Skeletal muscle tissue (tissue), 1 donor: ENCODE data around the gene DRAP1. TPM values are rescaled to one million over a fixed set of nuclear protein-coding genes. Genes with fewer than 3 reads are reported as not detected.

ENCODE experiments used
- total RNA-seq: library from RNA; depleted of rRNA; stranded (reverse); fragments of >200 nt; gene quantifications from one replicate; pipeline ENCODE4 v1.2.3, GENCODE V29; 2014

Gene DRAP1
- total RNA-seq, 1 donor from 2014 or later = 71.0 TPM

Other genes starting within 250 kb of the DRAP1 start
- gene KAT5, start 207.2 kb upstream of the DRAP1 start, total RNA-seq = 44.9 TPM
- gene RNASEH2C, start 198.6 kb upstream of the DRAP1 start, total RNA-seq = 11.0 TPM
- gene AP5B1, start 138.4 kb upstream of the DRAP1 start, total RNA-seq = 2.1 TPM
- gene OVOL1, start 132.4 kb upstream of the DRAP1 start, total RNA-seq = not detected
- gene SNX32, start 85.5 kb upstream of the DRAP1 start, total RNA-seq = under 0.01 TPM
- 275 TPM for gene CFL1, start 61.2 kb upstream of the DRAP1 start, total RNA-seq
- gene MUS81, start 59.0 kb upstream of the DRAP1 start, total RNA-seq = 34.4 TPM
- 35.0 TPM for gene EFEMP2, start 46.6 kb upstream of the DRAP1 start, total RNA-seq
- gene CTSW, start 39.6 kb upstream of the DRAP1 start, total RNA-seq = 1.0 TPM
- gene FIBP, start 31.0 kb upstream of the DRAP1 start, total RNA-seq = 110 TPM
- 12.0 TPM for gene CCDC85B, start 28.8 kb upstream of the DRAP1 start, total RNA-seq
- gene FOSL1, start 19.0 kb upstream of the DRAP1 start, total RNA-seq = not detected
- gene C11orf68, start 364 bp upstream of the DRAP1 start, total RNA-seq = 12.5 TPM
- not detected for gene TSGA10IP, start 26.1 kb downstream of the DRAP1 start, total RNA-seq
- 45.9 TPM for gene SART1, start 42.3 kb downstream of the DRAP1 start, total RNA-seq
- gene EIF1AD, start 82.7 kb downstream of the DRAP1 start, total RNA-seq = 20.9 TPM
- 26.6 TPM for gene BANF1, start 83.1 kb downstream of the DRAP1 start, total RNA-seq
- gene CST6, start 92.6 kb downstream of the DRAP1 start, total RNA-seq = not detected
- not detected for gene CATSPER1, start 107.1 kb downstream of the DRAP1 start, total RNA-seq
- gene GAL3ST3, start 129.7 kb downstream of the DRAP1 start, total RNA-seq = under 0.01 TPM
- 62.1 TPM for gene SF3B2, start 132.9 kb downstream of the DRAP1 start, total RNA-seq
- 13.6 TPM for gene PACS1, start 150.8 kb downstream of the DRAP1 start, total RNA-seq